HG02885 (cell line): ENCODE data around the gene ASIC3.
A peak's percentile ranks its signal among the peaks of the same experiment; 100 is the strongest.
"Not testable (repeated sequence)": the region's sequence is repeated elsewhere in the genome, so short reads cannot be mapped to it uniquely, and the experiment has no call there.

Source experiments
- ATAC-seq: cut with Tn5 transposase; IDR thresholded peaks from one replicate; pipeline ENCODE4 v1.9.1; 2021; ENCODE audit warnings: mild to moderate bottlenecking; ENCODE audit not compliant: unreplicated experiment, poor library complexity

The ASIC3 gene

GRCh38 chr7:151047976-151048815 lies at the start of gene ASIC3:
TSS of gene ASIC3 (plus strand) at chr7:151048531. CDS start at chr7:151048886, 355 bp downstream.
- no peak for ATAC-seq

- no peak for ATAC-seq
These were observed 49.3 kb upstream of the ASIC3 start for GRCh38 chr7:150999001-150999400.

- ATAC-seq: no peak
These were observed 48.7 kb upstream of the ASIC3 start for GRCh38 chr7:150999497-151000230.

GRCh38 chr7:151000897-151001495 lies 47.3 kb upstream of the ASIC3 start:
- ATAC-seq: no peak

GRCh38 chr7:151001546-151001945 lies 46.8 kb upstream of the ASIC3 start:
- no peak for ATAC-seq

- ATAC-seq: no peak
These were observed 44.8 kb upstream of the ASIC3 start for GRCh38 chr7:151003572-151003971.

GRCh38 chr7:151005566-151005965 lies 42.8 kb upstream of the ASIC3 start:
- ATAC-seq: no peak

- ATAC-seq: no peak
These were observed 41.6 kb upstream of the ASIC3 start for GRCh38 chr7:151006590-151007300.

GRCh38 chr7:151007469-151007898 lies 40.8 kb upstream of the ASIC3 start:
- no peak for ATAC-seq

- no peak for ATAC-seq
These were observed 40.2 kb upstream of the ASIC3 start for GRCh38 chr7:151008143-151008510.

GRCh38 chr7:151008511-151009323 lies 39.6 kb upstream of the ASIC3 start:
- peak; percentile 79 for ATAC-seq

GRCh38 chr7:151009327-151010036 lies 38.8 kb upstream of the ASIC3 start:
- no peak for ATAC-seq

- ATAC-seq: no peak
These were observed 38.4 kb upstream of the ASIC3 start for GRCh38 chr7:151010037-151010306.

GRCh38 chr7:151010307-151011096 lies 37.8 kb upstream of the ASIC3 start:
- no peak for ATAC-seq

GRCh38 chr7:151011097-151011409 lies 37.3 kb upstream of the ASIC3 start:
- no peak for ATAC-seq

GRCh38 chr7:151011616-151012015 lies 36.7 kb upstream of the ASIC3 start:
- not testable (repeated sequence) for ATAC-seq

- no peak for ATAC-seq
These were observed 36.2 kb upstream of the ASIC3 start for GRCh38 chr7:151012031-151012692.

- ATAC-seq: no peak
These were observed 35.4 kb upstream of the ASIC3 start for GRCh38 chr7:151012911-151013347.
